HG03139 (cell line): ENCODE results near the gene UNK.
"Not testable (repeated sequence)": the region's sequence is repeated elsewhere in the genome, so short reads cannot be mapped to it uniquely, and the experiment has no call there.

Experiments used
- ATAC-seq: cut with Tn5 transposase; IDR thresholded peaks from one replicate; pipeline ENCODE4 v1.9.1; 2021; ENCODE audit not compliant: unreplicated experiment

Gene UNK

GRCh38 chr17:75754378-75755204, 30.0 kb upstream of the UNK start:
- ATAC-seq, result no peak

GRCh38 chr17:75755205-75755901, 29.3 kb upstream of the UNK start:
- ATAC-seq, result no peak

DNA sequence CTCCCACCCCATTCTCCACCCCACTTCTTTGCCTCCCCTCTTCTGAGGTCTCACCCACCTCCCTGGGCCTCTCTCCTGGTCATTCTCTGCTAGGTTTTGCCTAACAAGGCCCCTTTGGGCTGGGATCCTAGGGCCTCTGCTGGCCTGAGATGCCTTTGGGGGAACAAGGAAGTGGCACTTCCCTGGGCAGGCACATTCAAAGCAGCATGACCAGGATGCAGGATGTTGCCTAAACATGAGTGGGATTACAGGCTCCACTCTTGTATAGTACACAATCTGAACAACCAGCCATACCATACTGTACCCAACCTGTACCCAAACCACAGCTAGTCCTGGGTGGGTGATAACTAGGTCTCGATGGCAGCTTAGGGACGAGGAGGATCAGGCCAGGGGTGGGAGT, 28.6 kb upstream of the UNK start:
- no peak for ATAC-seq

GRCh38 chr17:75756451-75757085, 28.0 kb upstream of the UNK start:
- no peak for ATAC-seq

GRCh38 chr17:75757086-75757681, 27.4 kb upstream of the UNK start:
- ATAC-seq, result no peak

DNA sequence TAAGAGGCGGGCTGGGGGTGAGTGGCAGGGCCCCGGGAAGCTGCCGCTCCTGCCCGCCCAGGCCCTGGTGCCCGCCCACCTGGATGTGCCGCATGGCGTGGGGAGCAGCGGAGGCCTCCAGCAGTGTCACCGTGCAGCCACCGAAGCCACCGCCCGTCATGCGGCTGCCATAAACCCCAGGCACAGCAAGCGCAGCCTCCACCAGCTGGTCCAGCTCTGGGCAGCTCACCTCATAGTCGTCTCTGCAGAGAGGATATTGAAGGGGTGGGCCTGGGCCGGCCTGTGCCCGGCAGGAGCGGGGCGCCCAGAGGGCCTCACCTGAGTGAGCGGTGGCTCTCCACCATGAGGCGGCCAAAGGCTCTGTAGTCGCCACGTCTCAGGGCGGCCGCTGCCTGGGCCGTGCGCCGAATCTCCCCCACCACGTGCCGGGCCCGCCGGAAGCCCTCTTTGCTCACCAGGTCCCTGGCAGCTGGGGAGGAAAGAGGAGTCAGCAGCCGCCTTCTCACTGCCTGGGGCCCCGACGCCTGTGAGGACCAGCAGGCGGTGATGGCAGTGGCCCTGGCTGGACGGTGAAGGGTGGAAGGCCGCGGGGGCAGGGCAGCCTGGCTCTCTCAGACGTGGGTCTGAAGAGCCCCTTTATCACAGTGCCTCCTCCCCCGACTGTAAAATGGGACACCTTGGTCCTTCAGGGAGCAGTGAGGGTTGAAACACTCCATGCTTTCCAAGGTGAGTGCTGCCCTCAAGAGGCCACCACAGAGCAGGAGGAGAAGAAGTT, 26.3 kb upstream of the UNK start:
- no peak for ATAC-seq

DNA sequence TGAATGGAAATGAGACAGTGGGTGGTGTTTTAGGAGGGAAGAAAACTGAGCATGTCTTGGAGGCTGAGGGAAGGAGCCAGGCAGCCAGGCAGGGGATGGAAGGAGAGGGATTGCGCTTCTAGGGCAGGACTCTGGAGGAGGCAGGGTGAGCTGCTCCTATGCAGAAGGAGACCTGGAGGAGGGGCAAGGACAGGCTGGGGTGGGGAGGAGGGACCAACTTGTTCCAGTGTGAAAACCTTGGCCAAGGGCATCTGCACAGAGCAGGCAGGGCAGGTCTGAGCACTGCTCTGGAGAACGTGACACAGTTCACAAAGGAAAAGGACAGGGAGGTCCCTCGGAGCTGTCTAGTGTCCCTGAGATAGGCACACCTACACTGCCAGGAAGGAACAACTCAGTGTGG, 25.1 kb upstream of the UNK start:
- ATAC-seq, result no peak

- ATAC-seq, result not testable (repeated sequence)
Observed at GRCh38 chr17:75759978-75760640, 24.5 kb upstream of the UNK start.

DNA sequence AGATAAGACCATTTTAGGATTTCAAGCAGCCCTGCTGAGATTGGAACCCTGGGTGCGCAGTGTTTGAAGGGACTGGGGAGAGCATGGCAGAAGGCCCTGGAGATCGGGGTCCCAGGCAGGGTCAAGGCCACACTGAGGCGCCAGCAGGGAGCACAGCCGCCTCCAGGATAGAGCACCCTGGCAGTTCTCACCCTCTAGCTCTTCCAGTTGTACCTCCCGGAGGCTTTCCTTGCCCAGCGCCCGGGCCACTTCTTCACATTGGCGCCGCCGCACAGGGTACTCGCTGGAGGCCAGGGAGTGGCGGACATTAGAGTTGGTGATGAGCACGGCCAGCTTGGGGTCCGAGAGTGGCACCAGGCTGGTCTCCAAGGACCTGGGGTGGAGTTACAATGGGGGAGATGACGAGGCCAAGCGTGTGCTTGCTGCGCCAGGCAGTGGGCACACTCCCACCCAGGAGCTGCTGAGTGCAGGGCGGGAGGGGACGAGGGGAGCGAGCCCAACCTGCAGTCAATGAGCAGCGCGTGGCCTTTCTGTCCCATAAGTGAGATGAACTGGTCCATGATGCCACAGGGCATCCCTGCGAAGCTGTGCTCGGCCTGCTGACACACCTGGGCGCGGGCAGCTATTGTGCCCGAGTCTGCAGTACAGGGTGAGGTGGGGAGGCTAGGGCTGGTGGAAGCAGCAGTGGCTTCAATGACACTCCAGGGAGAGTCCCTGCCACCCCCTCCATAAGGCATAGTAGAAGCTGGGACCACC, 21.9 kb upstream of the UNK start:
- ATAC-seq, result no peak

DNA sequence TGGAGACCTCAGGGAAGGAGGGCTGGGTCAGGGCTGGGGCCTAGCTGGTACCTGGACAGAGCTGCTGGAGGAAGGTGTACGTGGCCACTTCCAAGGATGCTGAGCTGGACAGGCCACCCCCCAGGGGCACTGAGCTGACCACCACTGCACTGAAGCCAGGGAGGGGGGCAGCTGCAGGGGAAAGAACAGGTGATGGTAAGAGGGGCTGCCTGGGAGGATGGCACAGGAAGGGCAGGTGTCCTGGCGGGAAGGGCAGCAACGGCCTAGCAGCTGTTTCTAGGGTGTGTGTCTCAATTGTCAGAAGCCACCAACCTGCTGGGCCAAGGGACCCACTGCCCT, 21.4 kb upstream of the UNK start:
- no peak for ATAC-seq

DNA sequence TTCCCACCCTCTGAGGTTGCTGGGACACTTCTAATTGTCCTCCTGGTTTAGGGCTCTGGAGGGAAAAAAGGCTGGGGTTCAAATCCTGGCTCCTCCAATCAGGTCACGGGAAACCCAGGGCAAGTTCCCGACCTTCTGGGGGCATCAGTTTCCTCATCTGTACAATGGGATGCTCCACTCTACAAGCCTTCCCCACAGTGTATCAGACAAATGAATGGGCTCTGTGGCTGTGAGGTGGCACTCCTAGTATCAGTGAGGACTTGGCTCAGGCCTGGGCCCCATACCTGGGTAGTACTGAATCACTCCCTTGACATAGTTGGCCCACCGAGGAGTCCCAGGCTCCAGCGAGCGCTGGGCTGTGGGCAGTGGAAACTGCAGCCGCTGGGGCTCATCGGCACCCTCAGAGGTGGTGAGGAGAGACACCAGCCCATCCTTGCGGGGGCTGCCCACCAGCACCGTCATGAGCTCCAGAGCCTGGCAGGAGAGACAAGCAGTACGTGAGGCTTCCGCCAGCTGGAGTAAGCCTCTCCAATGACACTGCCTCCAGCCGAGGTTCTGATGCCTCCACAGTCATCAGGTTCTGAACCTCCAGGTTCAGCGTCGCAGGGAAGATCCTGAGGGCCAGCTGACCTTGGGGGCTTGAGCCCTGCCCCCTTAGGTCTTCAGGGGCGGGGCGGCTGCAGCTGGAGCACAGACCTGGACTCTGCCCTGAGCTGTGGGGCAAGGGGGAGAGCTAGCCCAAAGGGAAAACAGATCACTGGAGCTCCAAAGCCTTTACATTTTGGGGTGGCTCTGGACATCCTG, 20.8 kb upstream of the UNK start:
- ATAC-seq, result no peak

- no peak for ATAC-seq
Observed at GRCh38 chr17:75764417-75764710, 20.2 kb upstream of the UNK start.

- ATAC-seq, result no peak
Observed at GRCh38 chr17:75764711-75765421, 19.7 kb upstream of the UNK start, which contains the start of gene GALK1. TSS of gene GALK1 (minus strand) at chr17:75765192. CDS start at chr17:75765136, 56 bp downstream.

GRCh38 chr17:75765981-75766380, 18.6 kb upstream of the UNK start:
- ATAC-seq, result no peak

DNA sequence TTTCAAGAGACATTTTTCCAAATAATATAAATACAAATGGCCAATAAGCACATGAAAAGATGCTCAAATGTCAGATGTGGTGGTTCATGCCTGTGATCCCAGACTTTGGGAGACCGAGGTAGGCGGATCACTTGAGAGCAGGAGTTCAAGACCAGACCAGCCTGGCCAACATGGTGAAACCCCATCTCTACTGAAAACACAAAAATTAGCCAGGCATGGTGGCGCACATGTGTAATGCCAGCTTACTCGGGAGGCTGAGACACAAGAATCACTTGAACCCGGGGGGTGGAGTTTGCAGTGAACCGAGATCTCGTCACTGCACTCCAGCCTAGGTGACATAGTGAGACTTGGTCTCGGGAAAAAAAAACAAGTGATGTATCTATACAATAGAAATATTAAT, 16.7 kb upstream of the UNK start:
- no peak for ATAC-seq

- no peak for ATAC-seq
Observed at GRCh38 chr17:75769536-75769935, 15.1 kb upstream of the UNK start.

GRCh38 chr17:75771334-75772281, 13.0 kb upstream of the UNK start:
- no peak for ATAC-seq
